Endothelial cell of umbilical vein (primary cell): Measurements from ENCODE around the gene VEPH1. TPM values are rescaled to one million over a fixed set of nuclear protein-coding genes. Genes with fewer than 3 reads are reported as not detected.

ENCODE experiments used
- BruUV-seq: library from RNA; stranded (reverse); fragments of 400-500 nt; replicated peaks from 2 replicates; lab custom pipeline; 2021; lab: Mats Ljungman, UMichigan
- CTCF ChIA-PET: fragments of 300-600, 350-600 bp; sonication (Branson Sonifier 250); formaldehyde crosslinking; loops from one replicate; lab custom pipeline; 2021; ENCODE audit warnings: antibody characterized with exemption, inconsistent platforms; lab: Charles Lee
- POLR2A ChIA-PET: fragments of 300-600, 350-600 bp; sonication (Branson Sonifier 250); formaldehyde crosslinking; loops from one replicate; lab custom pipeline; 2021; ENCODE audit warnings: antibody characterized with exemption, inconsistent platforms; lab: Charles Lee
- DNase-seq: peaks from one replicate; pipeline ENCODE4 v3.0.0-alpha.2; 2011; ENCODE audit warnings: low read depth, low spot score
- FAIRE-seq: peaks from 2 replicates; lab custom pipeline; 2011; peaks lifted over from hg19 to GRCh38; lab: Jason Lieb, UNC
- H2AFZ ChIP-seq: 2 replicates; pipeline ENCODE4 v1.6.0; 2012; ENCODE audit warnings: low read depth, low read length, control low read depth, inconsistent platforms
- H3K27ac ChIP-seq: 2 replicates; pipeline ENCODE4 v1.5.1; 2011; ENCODE audit warnings: low read depth, mild to moderate bottlenecking, control low read depth, low read length, moderate library complexity; ENCODE audit not compliant: insufficient read depth
- H3K27me3 ChIP-seq, 2 experiments: 2 replicates each; pipeline versions ENCODE4 v1.6.0 to v1.6.1; 2011; ENCODE audit warnings: low read length in 2 of 2, mixed read lengths in 1 of 2; ENCODE audit not compliant: control insufficient read depth in 2 of 2, insufficient read depth in 2 of 2
- H3K36me3 ChIP-seq, 2 experiments: 2 replicates in 1 of 2; 3 replicates in 1 of 2; pipeline ENCODE4 v1.5.1; 2011; ENCODE audit warnings: low read length in 2 of 2, mild to moderate bottlenecking in 1 of 2, moderate library complexity in 1 of 2; ENCODE audit not compliant: control insufficient read depth in 2 of 2, insufficient read depth in 2 of 2; ENCODE audit errors: extremely low read depth in 1 of 2
- H3K4me1 ChIP-seq: 3 replicates; pipeline ENCODE4 v1.5.1; 2011; ENCODE audit warnings: mild to moderate bottlenecking, low read length; ENCODE audit not compliant: control insufficient read depth, insufficient read depth; ENCODE audit errors: extremely low read depth
- H3K4me2 ChIP-seq: 2 replicates; pipeline ENCODE4 v1.6.1; 2011; ENCODE audit warnings: low read length, control low read depth, mixed read lengths; ENCODE audit not compliant: insufficient read depth
- H3K4me3 ChIP-seq, 3 experiments: fragments of 200-600 bp in 1 of 3; sonication (generic), shearing (Covaris generic) in 1 of 3; replicated peaks in 1 of 3; 2 replicates each; pipeline ENCODE4 v1.5.1; 2011 to 2016; ENCODE audit warnings: control low read depth in 3 of 3, low read length in 3 of 3, mild to moderate bottlenecking in 2 of 3, inconsistent platforms in 1 of 3, low read depth in 1 of 3, moderate library complexity in 1 of 3; ENCODE audit not compliant: insufficient read depth in 1 of 3
- H3K79me2 ChIP-seq: 2 replicates; pipeline ENCODE4 v1.6.0; 2012; ENCODE audit warnings: low read length, inconsistent platforms; ENCODE audit not compliant: control insufficient read depth, insufficient read depth
- H3K9ac ChIP-seq: replicated peaks from 2 replicates; pipeline ENCODE3; 2011; ENCODE audit warnings: low read length, control low read depth; ENCODE audit not compliant: insufficient read depth; ENCODE audit errors: extremely low read depth
- H3K9me1 ChIP-seq: replicated peaks from 3 replicates; pipeline ENCODE4 v1.6.0; 2011; ENCODE audit warnings: mild to moderate bottlenecking, low read length; ENCODE audit not compliant: control insufficient read depth, insufficient read depth; ENCODE audit errors: extremely low read depth
- H3K9me3 ChIP-seq: replicated peaks from 2 replicates; pipeline ENCODE4 v1.5.1; 2012; ENCODE audit warnings: low read length, inconsistent platforms; ENCODE audit not compliant: control insufficient read depth, insufficient read depth
- H4K20me1 ChIP-seq: replicated peaks from 2 replicates; pipeline ENCODE3; 2011; ENCODE audit warnings: mild to moderate bottlenecking, low read length; ENCODE audit not compliant: control insufficient read depth, insufficient read depth; ENCODE audit errors: extremely low read depth
- EZH2 ChIP-seq: IDR thresholded peaks from 2 replicates; pipeline ENCODE4 v1.6.1; 2012; ENCODE audit warnings: borderline replicate concordance, low read depth, mild to moderate bottlenecking, moderate library complexity, low read length, inconsistent platforms; ENCODE audit not compliant: severe bottlenecking
- FOS ChIP-seq: IDR thresholded peaks from 2 replicates; pipeline ENCODE4 v1.6.1; 2011; ENCODE audit warnings: mild to moderate bottlenecking, low read length, moderate library complexity, borderline replicate concordance; ENCODE audit not compliant: insufficient read depth
- GATA2 ChIP-seq: IDR thresholded peaks from 2 replicates; pipeline ENCODE4 v1.7.0; 2011; ENCODE audit warnings: low read depth, mild to moderate bottlenecking, moderate library complexity, mixed read lengths, low read length; ENCODE audit not compliant: insufficient read length, insufficient read depth
- JUN ChIP-seq: IDR thresholded peaks from 2 replicates; pipeline ENCODE4 v1.6.1; 2011; ENCODE audit warnings: borderline replicate concordance, low read depth; ENCODE audit not compliant: insufficient read length, insufficient read depth
- MYC ChIP-seq: IDR thresholded peaks from one replicate; pipeline ENCODE4 v1.6.1; 2011; ENCODE audit warnings: mild to moderate bottlenecking, low read depth, low read length
- POLR2A ChIP-seq: IDR thresholded peaks from 2 replicates; pipeline ENCODE4 v1.6.1; 2012; ENCODE audit warnings: low read depth, mild to moderate bottlenecking, control low read depth, low read length
- POLR2AphosphoS5 ChIP-seq: IDR thresholded peaks from 2 replicates; pipeline ENCODE4 v1.6.1; 2012; ENCODE audit warnings: low read depth, mild to moderate bottlenecking, control low read depth, low read length, moderate library complexity; ENCODE audit not compliant: insufficient read depth
- dilution Hi-C: fragments of 300-500 bp; cut with MboI; formaldehyde crosslinking; loops from one replicate; pipeline ENCODE4 v1.15.0; 2019; ENCODE audit warnings: low sequenced_read_pairs; ENCODE audit not compliant: extremely low pct_ligation_motif_present
- intact Hi-C: fragments of 100-400 bp; cut with micrococcal nuclease; formaldehyde crosslinking; loops from one replicate; pipeline ENCODE4 v1.10.0; 2022
- polyA plus RNA-seq, 4 experiments: library from polyadenylated mRNA; depleted of rRNA in 3 of 4; stranded (reverse) in 3 of 4; unstranded in 1 of 4; fragments of >200 nt; gene quantifications; 2 replicates each; pipeline versions ENCODE4 v1.2.1 to v1.2.3, GENCODE V29; 2011 to 2012; ENCODE audit warnings: missing spikeins in 1 of 4
- total RNA-seq: library from RNA; stranded (reverse); gene quantifications from 2 replicates; pipeline ENCODE4 v1.2.3, GENCODE V29; 2021
- TF ChIP-seq, protein P1 (sequence below): IDR thresholded peaks from 2 replicates; pipeline ENCODE4 v1.6.1; 2011; ENCODE audit not compliant: insufficient read depth, insufficient read length
- TF ChIP-seq, protein P2 (sequence below), 2 donors: IDR thresholded peaks; 1 replicate in 1 of 2; 2 replicates in 1 of 2; pipeline ENCODE4 v1.5.1; 2011; ENCODE audit warnings: low read length in 2 of 2, mild to moderate bottlenecking in 2 of 2, moderate library complexity in 2 of 2, control low read depth in 1 of 2, inconsistent platforms in 1 of 2, low read depth in 1 of 2; ENCODE audit not compliant: insufficient read depth in 1 of 2; ENCODE audit errors: extremely low read depth in 1 of 2

The VEPH1 gene
- total and polyA plus RNA-seq, 2 donors (not counting 3 experiments of a cell fraction or from before 2014, with no cell fraction given): 42.9 to 136 TPM

DNA sequence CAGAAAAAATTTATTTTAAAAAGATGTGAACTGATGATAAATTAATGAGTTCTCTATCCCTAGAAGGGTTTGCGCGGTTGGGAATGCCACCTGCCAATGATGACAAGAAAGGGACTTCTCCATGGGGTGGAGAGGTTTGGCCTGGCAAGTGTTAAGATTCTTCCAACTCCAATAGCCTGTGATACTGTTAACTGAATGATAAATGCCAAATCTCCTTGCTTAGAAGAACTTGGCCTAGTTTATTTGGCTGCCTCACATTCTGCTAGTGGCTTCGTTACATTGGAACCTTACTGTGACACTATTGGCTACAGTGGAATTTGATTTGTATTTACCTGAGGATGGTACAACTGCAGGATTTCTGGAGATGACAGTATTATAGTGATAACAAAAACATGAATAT is 251.5 kb downstream of the VEPH1 start:
- no peak for DNase-seq
- Histone ChIP-seq H3K9me1 (no peaks in the 10 kb centered on the region), H3K9me3 (no peaks in the 10 kb centered on the region), H2AFZ (no peak overlapping the region), H3K4me3 (no peak overlapping the region), H3K79me2 (no peaks in the 10 kb centered on the region), H3K9ac (no peak overlapping the region), H3K27me3 (no peaks in the 10 kb centered on the region), H3K4me1 (peaks cover 23% of the 10 kb centered on the region), H4K20me1 (no peaks in the 10 kb centered on the region), H3K27ac (no peak overlapping the region), H3K36me3 (no peaks in the 10 kb centered on the region), H3K4me2 (no peak overlapping the region)
- BruUV-seq: no TSS peak
- dilution Hi-C loops (no loop called here), intact Hi-C loops (no loop called here)
- TF ChIP-seq, protein P1, sequence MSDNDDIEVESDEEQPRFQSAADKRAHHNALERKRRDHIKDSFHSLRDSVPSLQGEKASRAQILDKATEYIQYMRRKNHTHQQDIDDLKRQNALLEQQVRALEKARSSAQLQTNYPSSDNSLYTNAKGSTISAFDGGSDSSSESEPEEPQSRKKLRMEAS: no peak
- no peak for TF ChIP-seq GATA2
- TF ChIP-seq JUN: no peak
- TF ChIP-seq, protein P2, sequence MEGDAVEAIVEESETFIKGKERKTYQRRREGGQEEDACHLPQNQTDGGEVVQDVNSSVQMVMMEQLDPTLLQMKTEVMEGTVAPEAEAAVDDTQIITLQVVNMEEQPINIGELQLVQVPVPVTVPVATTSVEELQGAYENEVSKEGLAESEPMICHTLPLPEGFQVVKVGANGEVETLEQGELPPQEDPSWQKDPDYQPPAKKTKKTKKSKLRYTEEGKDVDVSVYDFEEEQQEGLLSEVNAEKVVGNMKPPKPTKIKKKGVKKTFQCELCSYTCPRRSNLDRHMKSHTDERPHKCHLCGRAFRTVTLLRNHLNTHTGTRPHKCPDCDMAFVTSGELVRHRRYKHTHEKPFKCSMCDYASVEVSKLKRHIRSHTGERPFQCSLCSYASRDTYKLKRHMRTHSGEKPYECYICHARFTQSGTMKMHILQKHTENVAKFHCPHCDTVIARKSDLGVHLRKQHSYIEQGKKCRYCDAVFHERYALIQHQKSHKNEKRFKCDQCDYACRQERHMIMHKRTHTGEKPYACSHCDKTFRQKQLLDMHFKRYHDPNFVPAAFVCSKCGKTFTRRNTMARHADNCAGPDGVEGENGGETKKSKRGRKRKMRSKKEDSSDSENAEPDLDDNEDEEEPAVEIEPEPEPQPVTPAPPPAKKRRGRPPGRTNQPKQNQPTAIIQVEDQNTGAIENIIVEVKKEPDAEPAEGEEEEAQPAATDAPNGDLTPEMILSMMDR (IDR thresholded peaks at IDR 0.05; ENCODE audit: extremely low read depth in 1 of 2, insufficient read depth in 1 of 2, low read depth in 1 of 2, low read length in 2 of 2): no peak
- TF ChIP-seq POLR2AphosphoS5: no peak
- no peak for TF ChIP-seq POLR2A
- TF ChIP-seq FOS: no peak
- no peak for TF ChIP-seq MYC
- no peak for TF ChIP-seq EZH2
- ChIA-PET POLR2A (no interaction called here), CTCF (interaction anchor here (0.6 to 1.3 kb wide), 3 partner anchors 21 to 194 kb away, joined by 3 to 4 read pairs (median 3); no protein-coding TSS in a partner anchor)
- no peak for FAIRE-seq
